H1 (cell line): ENCODE data around the gene RBMS1.

ENCODE experiments used
- ATF2 ChIP-seq: IDR thresholded peaks from 2 replicates; pipeline ENCODE4 v1.6.1; 2012; ENCODE audit warnings: low read length, inconsistent platforms
- EZH2 ChIP-seq: fragments of 200-600 bp; sonication (generic); IDR thresholded peaks from 2 replicates; pipeline ENCODE4 v1.7.1; 2012; ENCODE audit warnings: low read depth, mild to moderate bottlenecking, moderate library complexity, low read length, inconsistent platforms; ENCODE audit not compliant: severe bottlenecking
- JUN ChIP-seq: IDR thresholded peaks from 2 replicates; pipeline ENCODE4 v1.6.1; 2011; ENCODE audit warnings: low read depth, mild to moderate bottlenecking, improper control_type of control experiment, low read length
- POLR2AphosphoS5 ChIP-seq: IDR thresholded peaks from 2 replicates; pipeline ENCODE4 v1.6.1; 2011; ENCODE audit warnings: low read depth, low read length
- TF ChIP-seq, protein P1 (sequence below), 3 experiments: IDR thresholded peaks; 1 replicate in 2 of 3; 2 replicates in 1 of 3; pipeline versions ENCODE4 v1.5.1 to v1.6.1; 2011; ENCODE audit warnings: low read length in 3 of 3, mild to moderate bottlenecking in 3 of 3, inconsistent platforms in 2 of 3, low read depth in 1 of 3, moderate library complexity in 1 of 3; ENCODE audit not compliant: insufficient read depth in 1 of 3; ENCODE audit errors: control extremely low read depth in 1 of 3
- TF ChIP-seq, protein P2 (sequence below): IDR thresholded peaks from 2 replicates; pipeline ENCODE4 v1.6.1; 2012; ENCODE audit warnings: inconsistent platforms

- no peak for TF ChIP-seq EZH2
- TF ChIP-seq, protein P1, sequence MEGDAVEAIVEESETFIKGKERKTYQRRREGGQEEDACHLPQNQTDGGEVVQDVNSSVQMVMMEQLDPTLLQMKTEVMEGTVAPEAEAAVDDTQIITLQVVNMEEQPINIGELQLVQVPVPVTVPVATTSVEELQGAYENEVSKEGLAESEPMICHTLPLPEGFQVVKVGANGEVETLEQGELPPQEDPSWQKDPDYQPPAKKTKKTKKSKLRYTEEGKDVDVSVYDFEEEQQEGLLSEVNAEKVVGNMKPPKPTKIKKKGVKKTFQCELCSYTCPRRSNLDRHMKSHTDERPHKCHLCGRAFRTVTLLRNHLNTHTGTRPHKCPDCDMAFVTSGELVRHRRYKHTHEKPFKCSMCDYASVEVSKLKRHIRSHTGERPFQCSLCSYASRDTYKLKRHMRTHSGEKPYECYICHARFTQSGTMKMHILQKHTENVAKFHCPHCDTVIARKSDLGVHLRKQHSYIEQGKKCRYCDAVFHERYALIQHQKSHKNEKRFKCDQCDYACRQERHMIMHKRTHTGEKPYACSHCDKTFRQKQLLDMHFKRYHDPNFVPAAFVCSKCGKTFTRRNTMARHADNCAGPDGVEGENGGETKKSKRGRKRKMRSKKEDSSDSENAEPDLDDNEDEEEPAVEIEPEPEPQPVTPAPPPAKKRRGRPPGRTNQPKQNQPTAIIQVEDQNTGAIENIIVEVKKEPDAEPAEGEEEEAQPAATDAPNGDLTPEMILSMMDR (IDR thresholded peaks at IDR 0.05; ENCODE audit: control extremely low read depth in 1 of 3, insufficient read depth in 1 of 3, low read depth in 1 of 3, low read length in 3 of 3): no peak
- TF ChIP-seq, protein P2, sequence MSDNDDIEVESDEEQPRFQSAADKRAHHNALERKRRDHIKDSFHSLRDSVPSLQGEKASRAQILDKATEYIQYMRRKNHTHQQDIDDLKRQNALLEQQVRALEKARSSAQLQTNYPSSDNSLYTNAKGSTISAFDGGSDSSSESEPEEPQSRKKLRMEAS: no peak
- TF ChIP-seq POLR2AphosphoS5: no peak
- TF ChIP-seq JUN: no peak
- TF ChIP-seq ATF2: no peak
These were observed 99.5 kb downstream of the RBMS1 start for GRCh38 chr2:160394153-160394552.
